Measurements from ENCODE around the gene DEPDC5.
"Not testable (repeated sequence)": the region's sequence is repeated elsewhere in the genome, so short reads cannot be mapped to it uniquely, and the experiment has no call there.

Gene DEPDC5

GRCh38 chr22:31739795-31740201, 14.0 kb upstream of the DEPDC5 start:
- H3K27me3 Mint-ChIP-seq: no peaks in the 10 kb centered on the region
- H3K27ac Mint-ChIP-seq: no peak overlapping the region
- H3K4me1 Mint-ChIP-seq: peaks cover 54% of the 10 kb centered on the region
- peaks cover 12% of the 10 kb centered on the region for H3K36me3 Mint-ChIP-seq
- H3K4me3 Mint-ChIP-seq: no peak overlapping the region
- no peaks in the 10 kb centered on the region for H3K9me3 Mint-ChIP-seq

GRCh38 chr22:31740314-31740713, 13.5 kb upstream of the DEPDC5 start:
- Mint-ChIP-seq H3K27ac (peak overlapping the region; percentile 41), H3K4me1 (peaks cover 53% of the 10 kb centered on the region), H3K36me3 (peaks cover 12% of the 10 kb centered on the region)
- not testable (repeated sequence) for H3K4me3 Mint-ChIP-seq, H3K9me3 Mint-ChIP-seq, H3K27me3 Mint-ChIP-seq

GRCh38 chr22:31742115-31742514, 11.7 kb upstream of the DEPDC5 start:
- no peaks in the 10 kb centered on the region for H3K9me3 Mint-ChIP-seq
- no peaks in the 10 kb centered on the region for H3K27me3 Mint-ChIP-seq
- H3K36me3 Mint-ChIP-seq: peaks cover 12% of the 10 kb centered on the region
- H3K27ac Mint-ChIP-seq: no peak overlapping the region
- H3K4me3 Mint-ChIP-seq: no peak overlapping the region
- peaks cover 58% of the 10 kb centered on the region for H3K4me1 Mint-ChIP-seq

GRCh38 chr22:31742682-31743081, 11.1 kb upstream of the DEPDC5 start:
- Mint-ChIP-seq H3K4me3 (no peak overlapping the region), H3K9me3 (no peaks in the 10 kb centered on the region), H3K4me1 (peaks cover 58% of the 10 kb centered on the region), H3K27ac (peak overlapping the region; percentile 59), H3K36me3 (peaks cover 15% of the 10 kb centered on the region), H3K27me3 (no peaks in the 10 kb centered on the region)

- peaks cover 58% of the 10 kb centered on the region for H3K4me1 Mint-ChIP-seq
- H3K27ac Mint-ChIP-seq: peak overlapping the region; percentile 41
- no peaks in the 10 kb centered on the region for H3K27me3 Mint-ChIP-seq
- peaks cover 13% of the 10 kb centered on the region for H3K36me3 Mint-ChIP-seq
- no peak overlapping the region for H3K4me3 Mint-ChIP-seq
- no peaks in the 10 kb centered on the region for H3K9me3 Mint-ChIP-seq
Measured at GRCh38 chr22:31743871-31744270, 9.9 kb upstream of the DEPDC5 start.

GRCh38 chr22:31747441-31747840, 6.4 kb upstream of the DEPDC5 start:
- Mint-ChIP-seq H3K27me3 (no peaks in the 10 kb centered on the region), H3K4me1 (peaks cover 47% of the 10 kb centered on the region), H3K27ac (no peak overlapping the region), H3K4me3 (peak overlapping the region; percentile 96), H3K36me3 (peaks cover 13% of the 10 kb centered on the region), H3K9me3 (no peaks in the 10 kb centered on the region)

GRCh38 chr22:31748490-31748889, 5.3 kb upstream of the DEPDC5 start:
- Mint-ChIP-seq H3K9me3 (no peaks in the 10 kb centered on the region), H3K4me1 (peaks cover 51% of the 10 kb centered on the region), H3K4me3 (peak overlapping the region; percentile 96), H3K27me3 (no peaks in the 10 kb centered on the region), H3K27ac (peak overlapping the region; percentile 81), H3K36me3 (peaks cover 10% of the 10 kb centered on the region)

- Mint-ChIP-seq H3K9me3 (no peaks in the 10 kb centered on the region), H3K27ac (peak within 1 kb of the TSS; percentile 100), H3K4me1 (peaks cover 56% of the 10 kb centered on the region), H3K4me3 (peak within 1 kb of the TSS; percentile 96), H3K27me3 (no peaks in the 10 kb centered on the region), H3K36me3 (peaks cover 4% of the 10 kb centered on the region)
Measured at GRCh38 chr22:31749636-31750364, 4.0 kb upstream of the DEPDC5 start, which contains the start of gene PRR14L. Gene PRR14L (minus strand): TSS chr22:31750132. CDS start chr22:31738860, 11,272 bp downstream.

GRCh38 chr22:31750365-31751284, 3.2 kb upstream of the DEPDC5 start:
- no peaks in the 10 kb centered on the region for H3K9me3 Mint-ChIP-seq
- peak overlapping the region; percentile 96 for H3K4me3 Mint-ChIP-seq
- peak overlapping the region; percentile 100 for H3K27ac Mint-ChIP-seq
- H3K27me3 Mint-ChIP-seq: no peaks in the 10 kb centered on the region
- peaks cover 4% of the 10 kb centered on the region for H3K36me3 Mint-ChIP-seq
- peaks cover 63% of the 10 kb centered on the region for H3K4me1 Mint-ChIP-seq

- peak overlapping the region; percentile 8 for H3K27ac Mint-ChIP-seq
- no peaks in the 10 kb centered on the region for H3K27me3 Mint-ChIP-seq
- no peaks in the 10 kb centered on the region for H3K9me3 Mint-ChIP-seq
- peaks cover 57% of the 10 kb centered on the region for H3K4me1 Mint-ChIP-seq
- H3K36me3 Mint-ChIP-seq: peaks cover 4% of the 10 kb centered on the region
- peak overlapping the region; percentile 26 for H3K4me3 Mint-ChIP-seq
Measured at GRCh38 chr22:31752096-31752847, 1.5 kb upstream of the DEPDC5 start.

- Mint-ChIP-seq H3K4me3 (peak overlapping the region; percentile 96), H3K9me3 (no peaks in the 10 kb centered on the region), H3K36me3 (no peaks in the 10 kb centered on the region), H3K27me3 (no peaks in the 10 kb centered on the region), H3K27ac (peak overlapping the region; percentile 99), H3K4me1 (peaks cover 48% of the 10 kb centered on the region)
Measured at GRCh38 chr22:31753005-31753633, 700 bp upstream of the DEPDC5 start.

- Mint-ChIP-seq H3K27me3 (no peaks in the 10 kb centered on the region), H3K4me3 (peak overlapping the region; percentile 96)
Measured at GRCh38 chr22:31754813-31755212, 994 bp downstream of the DEPDC5 start.

GRCh38 chr22:31757265-31757664, 3.4 kb downstream of the DEPDC5 start:
- Mint-ChIP-seq H3K36me3 (peaks cover 3% of the 10 kb centered on the region), H3K9me3 (no peaks in the 10 kb centered on the region), H3K4me3 (no peak overlapping the region), H3K4me1 (peaks cover 25% of the 10 kb centered on the region), H3K27me3 (no peaks in the 10 kb centered on the region), H3K27ac (no peak overlapping the region)

More at GRCh38 chr22:31754813-31755212, 994 bp downstream of the DEPDC5 start:
- Mint-ChIP-seq H3K4me1 (peaks cover 34% of the 10 kb centered on the region), H3K9me3 (no peaks in the 10 kb centered on the region), H3K36me3 (no peaks in the 10 kb centered on the region), H3K27ac (peak overlapping the region; percentile 99)

- not testable (repeated sequence) for H3K4me3 Mint-ChIP-seq, H3K36me3 Mint-ChIP-seq, H3K9me3 Mint-ChIP-seq, H3K27me3 Mint-ChIP-seq, H3K27ac Mint-ChIP-seq
- H3K4me1 Mint-ChIP-seq: peaks cover 15% of the 10 kb centered on the region
Measured at GRCh38 chr22:31758860-31759259, 5.0 kb downstream of the DEPDC5 start.

GRCh38 chr22:31764785-31765184, 11.0 kb downstream of the DEPDC5 start:
- H3K4me1 Mint-ChIP-seq: peaks cover 5% of the 10 kb centered on the region
- H3K4me3 Mint-ChIP-seq: no peak overlapping the region
- peaks cover 14% of the 10 kb centered on the region for H3K36me3 Mint-ChIP-seq
- H3K27me3 Mint-ChIP-seq: no peaks in the 10 kb centered on the region
- peak overlapping the region; percentile 10 for H3K27ac Mint-ChIP-seq
- no peaks in the 10 kb centered on the region for H3K9me3 Mint-ChIP-seq

Measured in activated naive CD4-positive, alpha-beta T cell treated with anti-CD3 and anti-CD28 coated beads, Interleukin-2, amount 50 U/mL, for 24 hours (primary cell).